Tibial nerve (tissue), 4 donors: Measurements from ENCODE around the gene TMEM131L. TPM values are rescaled to one million over a fixed set of nuclear protein-coding genes. Genes with fewer than 3 reads are reported as not detected.

ENCODE experiments used
- DNase-seq, 2 donors: peaks; one replicate each; pipeline ENCODE4 v3.0.0-alpha.2; 2019; ENCODE audit warnings: low spot score in 2 of 2
- H3K27ac ChIP-seq, 4 donors: fragments of 200-600 bp; sonication (generic) in 3 of 4; one replicate each; pipeline ENCODE4 v1.5.1; 2017 to 2019; ENCODE audit warnings: mild to moderate bottlenecking in 1 of 4
- H3K27me3 ChIP-seq, 2 donors: fragments of 200-600 bp; sonication (generic) in 1 of 2; one replicate each; pipeline versions ENCODE4 v1.5.1 to v1.6.0; 2017 to 2019
- H3K36me3 ChIP-seq, 3 donors: fragments of 200-600 bp; sonication (generic); one replicate each; pipeline ENCODE4 v1.5.1; 2018 to 2019
- H3K4me1 ChIP-seq, 4 donors: fragments of 200-600 bp; sonication (generic) in 3 of 4; one replicate each; pipeline ENCODE4 v1.5.1; 2017 to 2019
- H3K4me3 ChIP-seq, 4 donors: fragments of 200-600 bp; sonication (generic) in 3 of 4; one replicate each; pipeline ENCODE4 v1.5.1; 2017 to 2019; ENCODE audit warnings: mild to moderate bottlenecking in 1 of 4, moderate library complexity in 1 of 4
- H3K9me3 ChIP-seq, 4 donors: fragments of 200-600 bp; sonication (generic) in 3 of 4; one replicate each; pipeline ENCODE4 v1.5.1; 2017 to 2019
- CTCF ChIP-seq, 5 experiments: fragments of 200-600 bp in 3 of 5; fragments of 450-650 bp in 2 of 5; sonication (generic) in 3 of 5; IDR thresholded peaks; one replicate each; pipeline ENCODE4 v1.5.1; 2016 to 2019; ENCODE audit warnings: antibody characterized with exemption in 5 of 5, mild to moderate bottlenecking in 3 of 5, moderate library complexity in 2 of 5
- EP300 ChIP-seq, 2 donors: sonication (generic); formaldehyde crosslinking; IDR thresholded peaks; one replicate each; pipeline ENCODE4 v1.6.1; 2017; ENCODE audit warnings: antibody characterized with exemption in 2 of 2, mild to moderate bottlenecking in 1 of 2
- POLR2A ChIP-seq, 2 donors: fragments of 450-650 bp; IDR thresholded peaks; one replicate each; pipeline ENCODE4 v1.6.1; 2017; ENCODE audit warnings: antibody characterized with exemption in 2 of 2, mild to moderate bottlenecking in 2 of 2, moderate library complexity in 2 of 2
- WGBS, 2 donors: methylation state at CpG; one replicate each; pipeline ENCODE4 v1.1.5; 2018; 5-methylcytosine and 5-hydroxymethylcytosine counted together
- total RNA-seq, 4 donors: library from RNA; depleted of rRNA; stranded (reverse); fragments of >200 nt; gene quantifications; one replicate each; pipeline ENCODE4 v1.1.0, GENCODE V29; 2016

Gene TMEM131L
- total RNA-seq, 4 donors from 2014 or later, result 8.7 to 19.9 (median 12.1) TPM

- no peaks in the 10 kb centered on the region for H3K27me3 ChIP-seq
- TF ChIP-seq POLR2A (IDR thresholded peaks at IDR 0.05) (no peak), CTCF (IDR thresholded peaks at IDR 0.05) (no peak)
- no peak for DNase-seq
- H3K4me1 ChIP-seq, result peaks cover 0 to 19% (median 0%) of the 10 kb centered on the region in 4 donors
- H3K9me3 ChIP-seq, result no peaks in the 10 kb centered on the region
- peaks cover 2 to 68% (median 9%) of the 10 kb centered on the region in 3 donors for H3K36me3 ChIP-seq
- no peak overlapping the region for H3K4me3 ChIP-seq
- WGBS, 2 donors, result 92 to 93% methylated on average over 5 of the region's 5 CpGs
- H3K27ac ChIP-seq, result no peak overlapping the region
These were observed 155.9 kb downstream of the TMEM131L start for GRCh38 chr4:153622093-153622492.

GRCh38 chr4:153622778-153623240 is 156.6 kb downstream of the TMEM131L start:
- Histone ChIP-seq H3K4me1 (peaks cover 0 to 19% (median 0%) of the 10 kb centered on the region in 4 donors), H3K36me3 (peaks cover 2 to 72% (median 9%) of the 10 kb centered on the region in 3 donors), H3K4me3 (no peak overlapping the region), H3K27ac (no peak overlapping the region), H3K27me3 (no peaks in the 10 kb centered on the region), H3K9me3 (no peaks in the 10 kb centered on the region)
- WGBS, 2 donors, result 59 to 61% methylated on average over 11 to 12 of the region's 12 CpGs
- no peak for DNase-seq
- TF ChIP-seq POLR2A (IDR thresholded peaks at IDR 0.05) (no peak), CTCF (IDR thresholded peaks at IDR 0.05) (no peak), EP300 (IDR thresholded peaks at IDR 0.05) (no peak)

GRCh38 chr4:153623491-153623890 is 157.3 kb downstream of the TMEM131L start:
- no peak for DNase-seq
- no peaks in the 10 kb centered on the region for H3K27me3 ChIP-seq
- H3K4me1 ChIP-seq, result peaks cover 0 to 19% (median 0%) of the 10 kb centered on the region in 4 donors
- no peak overlapping the region for H3K4me3 ChIP-seq
- WGBS, 2 donors, result 52 to 54% methylated on average over 2 of the region's 2 CpGs
- H3K36me3 ChIP-seq, result peaks cover 2 to 79% (median 9%) of the 10 kb centered on the region in 3 donors
- H3K27ac ChIP-seq, result no peak overlapping the region
- H3K9me3 ChIP-seq, result no peaks in the 10 kb centered on the region
- TF ChIP-seq EP300 (IDR thresholded peaks at IDR 0.05), result no peak
- TF ChIP-seq CTCF (IDR thresholded peaks at IDR 0.05), result no peak
- no peak for TF ChIP-seq POLR2A (IDR thresholded peaks at IDR 0.05)

GRCh38 chr4:153628796-153629315 is 162.7 kb downstream of the TMEM131L start:
- Histone ChIP-seq H3K36me3 (peaks cover 2 to 96% (median 4%) of the 10 kb centered on the region in 3 donors), H3K9me3 (no peaks in the 10 kb centered on the region), H3K4me1 (no peaks in the 10 kb centered on the region), H3K27ac (no peak overlapping the region), H3K27me3 (no peaks in the 10 kb centered on the region), H3K4me3 (no peak overlapping the region)
- DNase-seq, result no peak
- 75 to 80% methylated on average over 8 of the region's 8 CpGs for WGBS, 2 donors
- TF ChIP-seq POLR2A (IDR thresholded peaks at IDR 0.05) (no peak), EP300 (IDR thresholded peaks at IDR 0.05) (no peak), CTCF (IDR thresholded peaks at IDR 0.05) (no peak)

- H3K27ac ChIP-seq, result no peak overlapping the region
- H3K4me3 ChIP-seq, result no peak overlapping the region
- no peak for TF ChIP-seq POLR2A (IDR thresholded peaks at IDR 0.05)
- no peak for TF ChIP-seq EP300 (IDR thresholded peaks at IDR 0.05)
- TF ChIP-seq CTCF (IDR thresholded peaks at IDR 0.05), result no peak
- H3K27me3 ChIP-seq, result no peaks in the 10 kb centered on the region
- H3K9me3 ChIP-seq, result no peaks in the 10 kb centered on the region
- peaks cover 0 to 97% (median 4%) of the 10 kb centered on the region in 3 donors for H3K36me3 ChIP-seq
- H3K4me1 ChIP-seq, result no peaks in the 10 kb centered on the region
- no peak for DNase-seq
These were observed 163.6 kb downstream of the TMEM131L start for GRCh38 chr4:153629776-153630175.
